HCT116 (cell line): ENCODE results near the gene IQUB. TPM values are rescaled to one million over a fixed set of nuclear protein-coding genes. Genes with fewer than 3 reads are reported as not detected.

Experiments
- ATAC-seq: fragments of 200-7000 bp; cut with Tn5 transposase; 2 replicates; pipeline ENCODE4 v1.9.1; 2020; ENCODE audit warnings: mild to moderate bottlenecking, moderate library complexity
- BruUV-seq: library from RNA; stranded (reverse); fragments of 400-500 nt; replicated peaks from 2 replicates; lab custom pipeline; 2021; lab: Mats Ljungman, UMichigan
- CTCF ChIA-PET: fragments of 300-600 bp; sonication (Branson Sonifier 250); formaldehyde crosslinking; loops from one replicate; lab custom pipeline; 2021; ENCODE audit warnings: antibody characterized with exemption; lab: Charles Lee
- POLR2A ChIA-PET: fragments of 300-600, 350-600 bp; sonication (Branson Sonifier 250); formaldehyde crosslinking; loops from one replicate; lab custom pipeline; 2021; ENCODE audit warnings: antibody characterized with exemption; lab: Charles Lee
- RAD21 ChIA-PET, 2 experiments: fragments of 300-600 bp; sonication (Branson Sonifier 250); formaldehyde crosslinking; loops; one replicate each; lab custom pipeline; 2023; ENCODE audit warnings: low total read pairs in 2 of 2; ENCODE audit not compliant: uncharacterized antibody in 2 of 2, unreplicated experiment in 2 of 2, low non-redundant PET in 1 of 2; lab: Charles Lee
- DNase-seq: peaks from one replicate; pipeline ENCODE4 v3.0.0-alpha.2; 2010; ENCODE audit warnings: low read depth, low spot score
- H2AFZ ChIP-seq: fragments of 200-600 bp; shearing (Covaris generic), sonication (generic); 2 replicates; pipeline ENCODE4 v1.6.1; 2017; ENCODE audit warnings: low read depth, mixed run types, mixed read lengths, antibody characterized with exemption, low read length; ENCODE audit not compliant: poor library complexity, severe bottlenecking
- H3K27ac ChIP-seq: 2 replicates; pipeline ENCODE4 v1.5.1; 2012; ENCODE audit warnings: low read depth, low read length
- H3K27me3 ChIP-seq: fragments of 200-600 bp; sonication (generic); 2 replicates; pipeline ENCODE4 v1.6.1; 2016; ENCODE audit warnings: mixed run types, low read length, mixed read lengths; ENCODE audit not compliant: insufficient read depth
- H3K36me3 ChIP-seq, 2 experiments: fragments of 200-500 bp in 1 of 2; fragments of 200-600 bp in 1 of 2; sonication (Bioruptor generic) in 1 of 2; sonication (generic) in 1 of 2; 2 replicates each; pipeline versions ENCODE4 v1.5.1 to v1.6.1; 2014 to 2016; ENCODE audit warnings: low read length in 2 of 2, inconsistent platforms in 1 of 2, mixed read lengths in 1 of 2, mixed run types in 1 of 2; ENCODE audit not compliant: insufficient read depth in 2 of 2, control insufficient read depth in 1 of 2
- H3K4me1 ChIP-seq, 2 experiments: fragments of 200-600 bp in 1 of 2; sonication (generic) in 1 of 2; 2 replicates each; pipeline versions ENCODE4 v1.5.1 to v1.6.1; 2012 to 2017; ENCODE audit warnings: low read length in 2 of 2, inconsistent platforms in 1 of 2, mild to moderate bottlenecking in 1 of 2, mixed read lengths in 1 of 2, mixed run types in 1 of 2, moderate library complexity in 1 of 2; ENCODE audit not compliant: insufficient read depth in 2 of 2, control insufficient read depth in 1 of 2
- H3K4me2 ChIP-seq: fragments of 200-600 bp; sonication (generic); 2 replicates; pipeline ENCODE4 v1.6.1; 2017; ENCODE audit warnings: mixed run types, low read length, mixed read lengths
- H3K4me3 ChIP-seq, 2 experiments: fragments of 200-600 bp in 1 of 2; sonication (generic) in 1 of 2; replicated peaks in 1 of 2; 2 replicates each; pipeline ENCODE4 v1.5.1; 2011 to 2016; ENCODE audit warnings: low read length in 2 of 2, control low read depth in 1 of 2, low read depth in 1 of 2, mild to moderate bottlenecking in 1 of 2, mixed read lengths in 1 of 2, mixed run types in 1 of 2
- H3K79me2 ChIP-seq: fragments of 200-600 bp; sonication (generic); 2 replicates; pipeline ENCODE4 v1.6.1; 2017; ENCODE audit warnings: mild to moderate bottlenecking, mixed run types, low read length, moderate library complexity, mixed read lengths; ENCODE audit not compliant: insufficient read depth
- H3K9ac ChIP-seq: fragments of 200-600 bp; sonication (generic); 2 replicates; pipeline ENCODE4 v1.6.1; 2016; ENCODE audit warnings: low read length, mixed read lengths
- H3K9me2 ChIP-seq: fragments of 200-600 bp; sonication (generic), shearing (Covaris generic); 2 replicates; pipeline ENCODE4 v1.6.1; 2017; ENCODE audit warnings: mixed run types, mild to moderate bottlenecking, moderate library complexity; ENCODE audit not compliant: insufficient read depth
- H3K9me3 ChIP-seq, 2 experiments: fragments of 200-500 bp in 1 of 2; fragments of 200-600 bp in 1 of 2; sonication (Bioruptor generic) in 1 of 2; sonication (generic) in 1 of 2; 2 replicates each; pipeline ENCODE4 v1.6.1; 2014 to 2017; ENCODE audit warnings: low read length in 2 of 2, mixed read lengths in 2 of 2, inconsistent platforms in 1 of 2, low read depth in 1 of 2, mild to moderate bottlenecking in 1 of 2, mixed run types in 1 of 2, moderate library complexity in 1 of 2; ENCODE audit not compliant: control insufficient read depth in 1 of 2, insufficient read depth in 1 of 2
- H4K20me1 ChIP-seq: fragments of 200-600 bp; sonication (generic), shearing (Covaris generic); 2 replicates; pipeline ENCODE4 v1.6.1; 2017; ENCODE audit warnings: mixed run types, mild to moderate bottlenecking, moderate library complexity; ENCODE audit not compliant: insufficient read depth
- CTCF ChIP-seq, 3 experiments: fragments of 200-600 bp in 1 of 3; sonication (generic) in 1 of 3; IDR thresholded peaks in 2 of 3; conservative IDR thresholded peaks in 1 of 3; 2 replicates each; pipeline ENCODE4 v1.5.1; 2012 to 2017; ENCODE audit warnings: low read depth in 2 of 3, low read length in 2 of 3, antibody characterized with exemption in 1 of 3, borderline replicate concordance in 1 of 3, control low read depth in 1 of 3, mild to moderate bottlenecking in 1 of 3, mixed read lengths in 1 of 3, mixed run types in 1 of 3, moderate library complexity in 1 of 3; ENCODE audit not compliant: insufficient read depth in 1 of 3
- EGR1 ChIP-seq: IDR thresholded peaks from 2 replicates; pipeline ENCODE4 v1.6.1; 2012; ENCODE audit warnings: low read depth
- POLR2AphosphoS5 ChIP-seq: IDR thresholded peaks from 2 replicates; pipeline ENCODE4 v1.6.1; 2011; ENCODE audit warnings: mild to moderate bottlenecking, low read depth, low read length, moderate library complexity
- SP1 ChIP-seq: IDR thresholded peaks from 2 replicates; pipeline ENCODE4 v1.6.1; 2012; ENCODE audit warnings: low read depth
- ZFX ChIP-seq: fragments of 450-650 bp; IDR thresholded peaks from 2 replicates; pipeline ENCODE4 v1.6.1; 2017
- intact Hi-C: fragments of 100-400 bp; cut with micrococcal nuclease; formaldehyde crosslinking; loops from 2 replicates; pipeline ENCODE4 v1.10.0; 2022
- total RNA-seq: library from RNA; stranded (reverse); gene quantifications from one replicate; pipeline ENCODE4 v1.2.1, GENCODE V29; 2021; ENCODE audit not compliant: unreplicated experiment
- TF ChIP-seq, protein P1 (sequence below): IDR thresholded peaks from 2 replicates; pipeline ENCODE4 v1.6.1; 2012

Gene IQUB
- total RNA-seq, 1 experiment from 2014 or later: 0.79 TPM

DNA sequence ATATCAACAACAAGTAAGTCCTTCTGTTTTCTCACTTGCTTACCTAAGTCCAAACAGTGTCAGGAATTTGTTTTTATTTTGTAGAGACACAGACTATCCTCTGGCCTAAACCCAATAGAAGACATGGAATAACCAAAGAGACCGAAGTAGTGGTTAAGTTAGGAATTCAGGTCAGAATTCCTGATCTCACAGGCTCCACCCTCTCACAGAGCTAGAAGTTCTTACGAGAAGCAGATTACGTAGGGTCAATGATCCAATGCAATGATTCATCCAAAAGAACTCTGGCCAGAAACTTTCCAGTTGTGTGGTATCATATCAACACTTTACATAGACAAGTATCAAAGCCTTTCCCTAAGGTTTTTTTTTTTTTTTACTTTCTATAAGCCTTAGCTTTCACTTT is 73.8 kb downstream of the IQUB start:
- no peak for TF ChIP-seq SP1
- TF ChIP-seq, protein P1, sequence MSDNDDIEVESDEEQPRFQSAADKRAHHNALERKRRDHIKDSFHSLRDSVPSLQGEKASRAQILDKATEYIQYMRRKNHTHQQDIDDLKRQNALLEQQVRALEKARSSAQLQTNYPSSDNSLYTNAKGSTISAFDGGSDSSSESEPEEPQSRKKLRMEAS: no peak
- TF ChIP-seq EGR1: no peak
- TF ChIP-seq POLR2AphosphoS5: no peak
- no peak for TF ChIP-seq CTCF (IDR thresholded peaks at IDR 0.05 in 2 of 3, conservative IDR thresholded peaks at IDR 0.05 in 1 of 3; ENCODE audit: borderline replicate concordance in 1 of 3, insufficient read depth in 1 of 3, low read depth in 2 of 3, low read length in 2 of 3)
- TF ChIP-seq, all 23 proteins: peak for 0
- BruUV-seq: no TSS peak
- no peaks in the 10 kb centered on the region for H3K9me2 ChIP-seq
- POLR2A ChIA-PET: no interaction called here
- ATAC-seq (no peak), DNase-seq (no peak)
- CTCF ChIA-PET: no interaction called here
- no peaks in the 10 kb centered on the region for H3K9me3 ChIP-seq
- H2AFZ ChIP-seq: no peak overlapping the region
- no peaks in the 10 kb centered on the region for H3K4me1 ChIP-seq
- H4K20me1 ChIP-seq: no peaks in the 10 kb centered on the region
- no peak overlapping the region for H3K9ac ChIP-seq
- H3K79me2 ChIP-seq: no peaks in the 10 kb centered on the region
- H3K27me3 ChIP-seq: no peaks in the 10 kb centered on the region
- no peaks in the 10 kb centered on the region for H3K36me3 ChIP-seq
- H3K4me2 ChIP-seq: no peak overlapping the region
- RAD21 ChIA-PET: no interaction called here
- no peak overlapping the region for H3K27ac ChIP-seq
- intact Hi-C loops: no loop called here
- H3K4me3 ChIP-seq: no peak overlapping the region

- H3K9me2 ChIP-seq: no peaks in the 10 kb centered on the region
- intact Hi-C loops: no loop called here
- ChIA-PET POLR2A (no interaction called here), CTCF (no interaction called here), RAD21 (no interaction called here)
- H3K4me2 ChIP-seq: no peak overlapping the region
- no peak for DNase-seq
- no peaks in the 10 kb centered on the region for H3K27me3 ChIP-seq
- no peaks in the 10 kb centered on the region for H3K36me3 ChIP-seq
- H3K9me3 ChIP-seq: no peaks in the 10 kb centered on the region
- no peaks in the 10 kb centered on the region for H3K79me2 ChIP-seq
- no peaks in the 10 kb centered on the region for H4K20me1 ChIP-seq
- no peak for ATAC-seq
- no peak for TF ChIP-seq ZFX
- no TSS peak for BruUV-seq
- no peak overlapping the region for H2AFZ ChIP-seq
- H3K4me1 ChIP-seq: no peaks in the 10 kb centered on the region
- no peak overlapping the region for H3K9ac ChIP-seq
- H3K27ac ChIP-seq: no peak overlapping the region
- H3K4me3 ChIP-seq: no peak overlapping the region
Measured at GRCh38 chr7:123455965-123456470, 78.4 kb downstream of the IQUB start.
